Measurements from ENCODE around the gene SIT1.

The SIT1 gene

DNA sequence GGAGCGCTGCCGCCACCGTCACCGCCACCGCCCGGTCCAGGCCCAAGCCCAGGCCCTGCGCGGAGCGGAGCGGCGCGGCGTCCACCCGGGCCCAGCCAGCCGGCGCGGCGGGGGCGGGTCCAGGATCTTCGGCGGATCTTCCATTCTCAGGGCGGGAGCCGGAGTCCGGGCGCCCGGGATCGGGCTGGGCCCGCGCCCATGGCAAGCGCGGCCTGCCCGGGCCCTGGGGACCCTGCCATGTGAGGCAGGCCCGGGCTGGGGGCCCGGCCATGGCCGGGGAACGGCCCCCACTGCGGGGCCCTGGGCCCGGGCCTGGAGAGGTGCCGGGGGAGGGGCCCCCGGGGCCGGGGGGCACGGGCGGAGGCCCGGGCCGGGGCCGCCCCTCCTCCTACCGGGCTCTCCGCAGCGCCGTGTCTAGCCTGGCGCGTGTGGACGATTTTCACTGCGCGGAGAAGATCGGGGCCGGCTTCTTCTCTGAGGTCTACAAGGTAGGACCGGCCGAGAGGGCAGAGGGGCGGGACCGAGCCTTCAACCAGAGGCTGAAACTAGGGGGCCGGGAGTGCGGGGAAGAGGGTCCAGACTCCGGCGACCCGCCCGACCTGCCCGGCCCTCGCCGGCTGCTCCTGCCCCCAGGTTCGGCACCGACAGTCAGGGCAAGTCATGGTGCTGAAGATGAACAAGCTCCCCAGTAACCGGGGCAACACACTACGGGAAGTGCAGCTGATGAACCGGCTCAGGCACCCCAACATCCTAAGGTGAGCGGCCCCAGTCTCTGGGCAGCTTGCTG, 45.2 kb downstream of the SIT1 start:
- DNase-seq (ENCODE audit: low read depth, low spot score) = no peak
- in situ Hi-C loops (cut with HindIII; ENCODE audit: low sequenced_read_pairs) = no loop called here
- H3K4me3 ChIP-seq (ENCODE audit: low read depth, low read length) = peak overlapping the region; percentile 44
- TF ChIP-seq CTCF (IDR thresholded peaks at IDR 0.05; ENCODE audit: low read depth, low read length) = no peak

DNA sequence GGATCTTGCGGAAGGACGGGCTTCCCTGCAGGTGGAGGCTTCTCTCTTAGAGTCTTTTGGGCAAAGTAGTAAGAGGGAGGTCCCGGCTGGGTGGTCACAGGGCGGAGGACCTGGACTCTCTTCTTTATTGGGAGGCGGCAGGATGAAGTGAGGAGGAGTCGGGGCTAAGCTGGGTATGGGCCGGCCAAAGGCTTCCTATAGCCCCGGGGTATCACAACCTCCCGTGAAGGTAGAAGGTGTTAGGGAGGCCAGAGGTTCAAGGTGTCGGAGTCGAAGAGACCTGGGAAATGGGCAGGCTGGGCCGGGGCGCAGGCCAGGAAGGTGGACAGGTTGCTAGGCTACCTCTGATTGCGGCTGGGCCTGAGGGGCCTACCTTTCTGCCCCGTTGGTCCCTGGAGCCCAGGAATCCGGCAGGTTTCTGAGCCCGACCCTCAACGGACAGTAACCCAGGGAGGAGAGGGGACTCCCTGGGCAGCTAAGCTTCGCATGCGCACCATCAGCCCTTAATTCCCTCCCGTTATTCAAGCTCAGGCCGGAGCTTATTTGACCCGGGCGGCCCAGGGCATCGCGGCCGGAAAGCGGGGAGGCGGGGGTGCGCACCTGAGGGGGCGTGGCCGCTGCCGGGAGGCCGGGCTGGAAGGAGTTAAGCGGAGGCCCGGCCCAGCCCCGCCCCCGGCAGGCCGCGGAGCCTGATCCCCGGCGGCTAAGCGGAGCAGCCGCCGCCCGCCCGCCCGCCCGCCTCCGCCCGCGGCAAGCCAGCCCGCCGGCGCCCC, 46.0 kb downstream of the SIT1 start, which contains the start of gene TESK1:
Gene TESK1 (plus strand): TSS at position 685 of the 773 bp plus-strand sequence. CDS start 358 bp downstream, outside the sequence.
- no peak for TF ChIP-seq CTCF (IDR thresholded peaks at IDR 0.05; ENCODE audit: low read depth, low read length)
- peak; percentile 58 for DNase-seq (ENCODE audit: low read depth, low spot score)
- in situ Hi-C loops (cut with HindIII; ENCODE audit: low sequenced_read_pairs) = no loop called here
- peak within 1 kb of the TSS; percentile 44 for H3K4me3 ChIP-seq (ENCODE audit: low read depth, low read length)

GRCh38 chr9:35603986-35604577, 46.6 kb downstream of the SIT1 start:
- H3K4me3 ChIP-seq (ENCODE audit: low read depth, low read length) = peak overlapping the region; percentile 44
- DNase-seq (ENCODE audit: low read depth, low spot score) = peak; percentile 100
- peak; percentile 92 for TF ChIP-seq CTCF (IDR thresholded peaks at IDR 0.05; ENCODE audit: low read depth, low read length)
- in situ Hi-C loops (cut with HindIII; ENCODE audit: low sequenced_read_pairs) = no loop called here

GRCh38 chr9:35603506-35603985, 47.2 kb downstream of the SIT1 start:
- TF ChIP-seq CTCF (IDR thresholded peaks at IDR 0.05; ENCODE audit: low read depth, low read length) = no peak
- in situ Hi-C loops (cut with HindIII; ENCODE audit: low sequenced_read_pairs) = no loop called here
- peak overlapping the region; percentile 36 for H3K4me3 ChIP-seq (ENCODE audit: low read depth, low read length)
- no peak for DNase-seq (ENCODE audit: low read depth, low spot score)

DNA sequence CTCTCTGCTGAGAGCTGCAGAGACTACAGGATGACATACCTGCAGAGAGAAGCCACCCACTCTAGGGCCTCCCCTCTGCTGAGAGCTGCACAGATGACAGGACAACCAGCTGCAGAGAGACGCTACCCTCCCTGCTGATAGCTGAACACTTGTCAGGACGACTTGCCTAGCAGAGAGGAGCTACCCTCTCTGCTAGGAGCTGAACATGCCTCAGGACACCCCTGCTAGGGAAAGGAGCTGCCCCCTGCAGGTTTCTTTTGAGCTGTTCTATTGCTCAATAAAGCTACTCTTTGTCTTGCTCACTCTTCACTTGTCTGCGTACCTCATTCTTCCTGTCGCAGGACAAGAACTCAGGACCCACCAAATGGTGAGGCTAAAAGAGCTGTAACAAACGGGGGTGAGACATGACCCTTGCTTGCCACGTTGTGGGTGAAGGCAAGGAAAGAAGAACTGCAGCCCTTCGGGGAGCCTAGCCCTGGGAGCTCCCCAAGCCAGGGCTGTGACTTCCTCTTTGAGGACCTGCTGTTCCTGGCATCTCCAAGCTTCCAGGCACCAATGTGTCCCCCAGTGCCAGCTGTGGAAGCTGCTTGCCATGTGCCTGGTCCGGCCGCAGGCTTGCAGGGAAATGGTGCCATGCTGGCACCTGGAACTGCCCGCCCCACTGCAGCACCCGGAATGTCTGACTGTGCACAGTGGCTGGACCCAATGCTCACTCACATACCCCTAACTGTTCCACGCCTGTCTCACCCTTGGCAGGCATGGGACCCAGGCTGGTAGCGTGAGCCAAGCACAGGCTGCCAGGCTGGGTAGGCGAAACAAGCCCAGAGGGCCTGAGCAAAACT, 50.7 kb downstream of the SIT1 start:
- TF ChIP-seq CTCF (IDR thresholded peaks at IDR 0.05; ENCODE audit: low read depth, low read length) = peak; percentile 17
- no peak for DNase-seq (ENCODE audit: low read depth, low spot score)
- no peak overlapping the region for H3K4me3 ChIP-seq (ENCODE audit: low read depth, low read length)
- in situ Hi-C loops (cut with HindIII; ENCODE audit: low sequenced_read_pairs) = no loop called here

Measured in astrocyte of the spinal cord (primary cell).